ENCODE measurements around the gene GRM4. TPM values are rescaled to one million over a fixed set of nuclear protein-coding genes. Genes with fewer than 3 reads are reported as not detected.

GRM4 gene
- total RNA-seq, 4 donors from 2014 or later: not detected

GRCh38 chr6:34029489-34030280 is 116.2 kb downstream of the GRM4 start:
- no peak for TF ChIP-seq CTCF (IDR thresholded peaks at IDR 0.05; ENCODE audit: low read depth)

- TF ChIP-seq CTCF (IDR thresholded peaks at IDR 0.05; ENCODE audit: low read depth): no peak
These were observed 117.1 kb downstream of the GRM4 start for GRCh38 chr6:34028691-34029360.

- no peak for TF ChIP-seq CTCF (IDR thresholded peaks at IDR 0.05; ENCODE audit: low read depth)
These were observed 117.9 kb downstream of the GRM4 start for GRCh38 chr6:34027939-34028441.

GRCh38 chr6:34027445-34027936 is 118.4 kb downstream of the GRM4 start:
- no peak for TF ChIP-seq CTCF (IDR thresholded peaks at IDR 0.05; ENCODE audit: low read depth)

- TF ChIP-seq CTCF (IDR thresholded peaks at IDR 0.05; ENCODE audit: low read depth): no peak
These were observed 120.0 kb downstream of the GRM4 start for GRCh38 chr6:34025861-34026260.

- no peak for TF ChIP-seq CTCF (IDR thresholded peaks at IDR 0.05; ENCODE audit: low read depth)
These were observed 120.6 kb downstream of the GRM4 start for GRCh38 chr6:34025112-34025807.

GRCh38 chr6:34022873-34023255 is 123.0 kb downstream of the GRM4 start:
- TF ChIP-seq CTCF (IDR thresholded peaks at IDR 0.05; ENCODE audit: low read depth): no peak
